ENCODE measurements around the gene SEPTIN12. TPM values are rescaled to one million over a fixed set of nuclear protein-coding genes. Genes with fewer than 3 reads are reported as not detected.

Gene SEPTIN12
- total and polyA plus RNA-seq, 2 experiments from 2014 or later: not detected

- DNase-seq (ENCODE audit: low spot score) (no peak), ATAC-seq (no peak)
- Mint-ChIP-seq H3K27me3 (ENCODE audit: insufficient read depth, low read depth, poor library complexity) (peaks cover 11% of the 10 kb centered on the region), H3K4me1 (peaks cover 13% of the 10 kb centered on the region), H3K4me3 (no peak overlapping the region), H3K9me3 (no peaks in the 10 kb centered on the region), H3K36me3 (ENCODE audit: low read depth) (peaks cover 12% of the 10 kb centered on the region; the same call in 2 of the 3 replicates), H3K27ac (no peak overlapping the region)
- H3K79me2 ChIP-seq (replicated peaks; ENCODE audit: insufficient read depth): no peaks in the 10 kb centered on the region
- peaks cover 3% of the 10 kb centered on the region; the same call in 1 of the 2 replicates for H3F3A ChIP-seq (replicated peaks; ENCODE audit: low read depth)
- no peak overlapping the region for H3K4me3 ChIP-seq
- no peaks in the 10 kb centered on the region for H3K36me3 ChIP-seq (ENCODE audit: insufficient read depth)
- H3K9me2 ChIP-seq (ENCODE audit: insufficient read depth): no peaks in the 10 kb centered on the region
- H3K4me1 ChIP-seq (ENCODE audit: insufficient read depth): peaks cover 10% of the 10 kb centered on the region
- no peak overlapping the region for H2AFZ ChIP-seq
- TF ChIP-seq EZH2 (IDR thresholded peaks at IDR 0.05; ENCODE audit: low read depth, unreplicated experiment): no peak
- TF ChIP-seq JUNB (IDR thresholded peaks at IDR 0.05; ENCODE audit: unreplicated experiment): no peak
- TF ChIP-seq CTCF (conservative IDR thresholded peaks at IDR 0.05; ENCODE audit: low read depth in 2 of 2): no peak
- no peak for TF ChIP-seq ZNF114 (CRISPR knock-in tag; IDR thresholded peaks at IDR 0.05)
- TF ChIP-seq CREB1 (CRISPR knock-in tag; IDR thresholded peaks at IDR 0.05; ENCODE audit: low read depth): no peak
- no peak for TF ChIP-seq ZNF331 (CRISPR knock-in tag; IDR thresholded peaks at IDR 0.05; ENCODE audit: low read depth)
- TF ChIP-seq STAT1 (IDR thresholded peaks at IDR 0.05; ENCODE audit: unreplicated experiment): no peak
- no peak for TF ChIP-seq NANOG (IDR thresholded peaks at IDR 0.05; ENCODE audit: borderline replicate concordance)
- TF ChIP-seq EZH2phosphoT487 (IDR thresholded peaks at IDR 0.05; ENCODE audit: unreplicated experiment): no peak
- no peak for TF ChIP-seq ZNF462 (CRISPR knock-in tag; IDR thresholded peaks at IDR 0.05)
- no peak for TF ChIP-seq ETS1 (IDR thresholded peaks at IDR 0.05)
- no peak for TF ChIP-seq POLR2AphosphoS5 (IDR thresholded peaks at IDR 0.05; ENCODE audit: low read depth)
- no peak for TF ChIP-seq REST (IDR thresholded peaks at IDR 0.05; ENCODE audit: unreplicated experiment)
- no peak overlapping the region for H3K27ac ChIP-seq (ENCODE audit: low read depth)
- no peaks in the 10 kb centered on the region; the same call in 1 of the 2 replicates for H4K20me1 ChIP-seq (replicated peaks; ENCODE audit: insufficient read depth)
- no peak overlapping the region for H3K4me2 ChIP-seq
- H3K27me3 ChIP-seq (ENCODE audit: insufficient read depth): no peaks in the 10 kb centered on the region
Observed at GRCh38 chr16:4747906-4748681, 40.1 kb downstream of the SEPTIN12 start.
